CD4-positive, alpha-beta T cell (primary cell): ENCODE measurements around the gene PDE4A. TPM values are rescaled to one million over a fixed set of nuclear protein-coding genes. Genes with fewer than 3 reads are reported as not detected.

Experiments
- ATAC-seq: fragments of 200-7000 bp; cut with Tn5 transposase; one replicate; pipeline ENCODE4 v1.10.0; 2022; ENCODE audit warnings: mild to moderate bottlenecking; ENCODE audit not compliant: poor library complexity
- CTCF ChIA-PET: fragments of 350-600 bp; sonication (Branson Sonifier 250); formaldehyde crosslinking; loops from one replicate; lab custom pipeline; 2021; ENCODE audit warnings: antibody characterized with exemption, inconsistent platforms; lab: Charles Lee
- POLR2A ChIA-PET: fragments of 350-600 bp; sonication (Branson Sonifier 250); formaldehyde crosslinking; loops from one replicate; lab custom pipeline; 2021; ENCODE audit warnings: antibody characterized with exemption, inconsistent platforms; lab: Charles Lee
- DNase-seq, 14 experiments: peaks; one replicate each; pipeline ENCODE4 v3.0.0-alpha.2; 2013 to 2020; ENCODE audit warnings: mixed read lengths in 2 of 14
- H3K27ac ChIP-seq, 2 donors: one replicate each; pipeline versions ENCODE4 v1.5.1 to v1.7.0; 2013; ENCODE audit warnings: low read length in 2 of 2, low read depth in 1 of 2, mild to moderate bottlenecking in 1 of 2
- H3K27me3 ChIP-seq, 2 experiments: 1 replicate in 1 of 2; 2 replicates in 1 of 2; pipeline versions ENCODE4 v1.6.1 to v1.7.0; 2013; ENCODE audit warnings: low read length in 2 of 2, control low read depth in 1 of 2, mild to moderate bottlenecking in 1 of 2, moderate library complexity in 1 of 2; ENCODE audit not compliant: insufficient read depth in 2 of 2, control insufficient read depth in 1 of 2
- H3K36me3 ChIP-seq: one replicate; pipeline ENCODE4 v1.6.1; 2013; ENCODE audit warnings: low read length, control low read depth; ENCODE audit not compliant: insufficient read depth
- H3K4me1 ChIP-seq: one replicate; pipeline ENCODE4 v1.6.1; 2013; ENCODE audit warnings: low read length, control low read depth; ENCODE audit not compliant: insufficient read depth
- H3K4me3 ChIP-seq: one replicate; pipeline ENCODE4 v1.5.1; 2013; ENCODE audit warnings: mild to moderate bottlenecking, low read length, moderate library complexity
- H3K9me3 ChIP-seq, 2 experiments: 1 replicate in 1 of 2; 2 replicates in 1 of 2; pipeline versions ENCODE4 v1.6.1 to v1.7.0; 2013; ENCODE audit warnings: low read length in 2 of 2, mild to moderate bottlenecking in 2 of 2, control low read depth in 1 of 2, moderate library complexity in 1 of 2; ENCODE audit not compliant: control insufficient read depth in 1 of 2, insufficient read depth in 1 of 2
- H3K27ac Mint-ChIP-seq: one replicate; pipeline ENCODE4 v1.8.0; 2020; ENCODE audit warnings: mixed read lengths
- H3K27me3 Mint-ChIP-seq: one replicate; pipeline ENCODE4 v1.8.0; 2021; ENCODE audit warnings: mixed read lengths
- H3K36me3 Mint-ChIP-seq: one replicate; pipeline ENCODE4 v1.8.0; 2021; ENCODE audit warnings: low read depth, mixed read lengths
- H3K4me1 Mint-ChIP-seq: one replicate; pipeline ENCODE4 v1.8.0; 2021; ENCODE audit warnings: low read depth, mixed read lengths
- H3K4me3 Mint-ChIP-seq: one replicate; pipeline ENCODE4 v1.8.0; 2020; ENCODE audit warnings: mild to moderate bottlenecking, mixed read lengths
- H3K9me3 Mint-ChIP-seq: one replicate; pipeline ENCODE4 v1.8.0; 2020; ENCODE audit warnings: mixed read lengths
- CTCF ChIP-seq: fragments of 200-600 bp; IDR thresholded peaks from one replicate; pipeline ENCODE4 v1.8.0; 2022; ENCODE audit warnings: antibody characterized with exemption, mild to moderate bottlenecking
- intact Hi-C, 2 experiments: fragments of 100-400 bp; cut with DNase I in 1 of 2; cut with micrococcal nuclease in 1 of 2; formaldehyde crosslinking; loops; one replicate each; pipeline versions ENCODE4 v1.15.1 to v1.9.0; 2023 to 2025; cut with DNase I, micrococcal nuclease
- total RNA-seq, 174 experiments: library from RNA in 2 of 174; stranded (reverse) in 2 of 174; gene quantifications; one replicate each; pipeline ENCODE4 v1.2.3 and lab custom pipeline; 2021 to 2026

The PDE4A gene
- total RNA-seq, 2 experiments from 2014 or later, result 1.5 to 2.1 TPM

- ChIA-PET CTCF (interaction anchor here (0.6 kb wide), 1 partner anchor 66 kb away, joined by 3 read pairs; no protein-coding TSS in a partner anchor), POLR2A (no interaction called here)
- peak; percentile 38 for TF ChIP-seq CTCF
- Mint-ChIP-seq H3K27ac (no peak overlapping the region), H3K27me3 (no peaks in the 10 kb centered on the region), H3K4me3 (no peak overlapping the region), H3K4me1 (no peaks in the 10 kb centered on the region), H3K9me3 (no peaks in the 10 kb centered on the region), H3K36me3 (no peaks in the 10 kb centered on the region)
- Histone ChIP-seq H3K4me1 (no peaks in the 10 kb centered on the region), H3K36me3 (no peaks in the 10 kb centered on the region), H3K4me3 (no peak overlapping the region), H3K27ac (no peak overlapping the region), H3K27me3 (no peaks in the 10 kb centered on the region), H3K9me3 (no peaks in the 10 kb centered on the region)
- intact Hi-C loops, result no loop called here
- ATAC-seq, result peak; percentile 64
- peak in 3 of 14 experiments; percentile 48 to 56 (median 55) for DNase-seq
Measured at GRCh38 chr19:10471909-10472308, 51.6 kb downstream of the PDE4A start.

- no peaks in the 10 kb centered on the region for H3K9me3 ChIP-seq
- no peak for TF ChIP-seq CTCF
- H3K9me3 Mint-ChIP-seq, result no peaks in the 10 kb centered on the region
- DNase-seq, result no peak
- no peaks in the 10 kb centered on the region for H3K4me1 Mint-ChIP-seq
- no peaks in the 10 kb centered on the region for H3K27me3 Mint-ChIP-seq
- no peaks in the 10 kb centered on the region for H3K36me3 ChIP-seq
- no peak overlapping the region for H3K27ac ChIP-seq
- ChIA-PET POLR2A (no interaction called here), CTCF (interaction anchor here (0.6 kb wide), 1 partner anchor 433 kb away, joined by 3 read pairs; no protein-coding TSS in a partner anchor)
- no peak for ATAC-seq
- no peaks in the 10 kb centered on the region for H3K36me3 Mint-ChIP-seq
- no peak overlapping the region for H3K27ac Mint-ChIP-seq
- H3K27me3 ChIP-seq, result no peaks in the 10 kb centered on the region
- no peak overlapping the region for H3K4me3 Mint-ChIP-seq
- H3K4me3 ChIP-seq, result no peak overlapping the region
- intact Hi-C loops, result no loop called here
- peaks cover 2% of the 10 kb centered on the region for H3K4me1 ChIP-seq
Measured at GRCh38 chr19:10473192-10473591, 52.9 kb downstream of the PDE4A start.

- no peaks in the 10 kb centered on the region for H3K9me3 ChIP-seq
- intact Hi-C loops, result loop anchor here in 1 of 2 experiments (5.0 kb wide), 1 partner anchor 68 kb away; no protein-coding TSS in a partner anchor
- ATAC-seq (no peak), DNase-seq (no peak)
- Mint-ChIP-seq H3K4me3 (no peak overlapping the region), H3K27ac (no peak overlapping the region), H3K27me3 (no peaks in the 10 kb centered on the region), H3K36me3 (no peaks in the 10 kb centered on the region), H3K4me1 (peaks cover 9% of the 10 kb centered on the region), H3K9me3 (no peaks in the 10 kb centered on the region)
- no peak for TF ChIP-seq CTCF
- no peak overlapping the region for H3K27ac ChIP-seq
- H3K36me3 ChIP-seq, result no peaks in the 10 kb centered on the region
- ChIA-PET CTCF (interaction anchor here (1.4 kb wide), 1 partner anchor 9 kb away, joined by 3 read pairs; no protein-coding TSS in a partner anchor), POLR2A (no interaction called here)
- no peaks in the 10 kb centered on the region for H3K27me3 ChIP-seq
- no peak overlapping the region for H3K4me3 ChIP-seq
- H3K4me1 ChIP-seq, result peaks cover 17% of the 10 kb centered on the region
Measured at GRCh38 chr19:10474962-10475451, 54.7 kb downstream of the PDE4A start.
